Activated CD4-positive, alpha-beta T cell treated with anti-CD3 and anti-CD28 coated beads, Interleukin-2, amount 50 U/mL, for 1 hour (primary cell): ENCODE data around the gene FKBP10.
"Not testable (repeated sequence)": the region's sequence is repeated elsewhere in the genome, so short reads cannot be mapped to it uniquely, and the experiment has no call there.

Source experiments
- DNase-seq: peaks from one replicate; pipeline ENCODE4 v3.0.0-alpha.2; 2020

FKBP10 gene

GRCh38 chr17:41844971-41845370, 32.2 kb downstream of the FKBP10 start:
- DNase-seq: no peak

GRCh38 chr17:41848788-41849187, 36.0 kb downstream of the FKBP10 start:
- DNase-seq: no peak

GRCh38 chr17:41849251-41849990, 36.6 kb downstream of the FKBP10 start:
- DNase-seq: no peak

GRCh38 chr17:41851382-41851781, 38.6 kb downstream of the FKBP10 start:
- DNase-seq: not testable (repeated sequence)

- no peak for DNase-seq
Observed at GRCh38 chr17:41860254-41860931, 47.6 kb downstream of the FKBP10 start.

- peak; percentile 3 for DNase-seq
Observed at GRCh38 chr17:41863074-41863848, 50.5 kb downstream of the FKBP10 start.

- no peak for DNase-seq
Observed at GRCh38 chr17:41864498-41864835, 51.7 kb downstream of the FKBP10 start.

GRCh38 chr17:41864836-41865595, 52.2 kb downstream of the FKBP10 start, which contains the start of gene KLHL11:
KLHL11 (minus strand) TSS chr17:41865423; CDS start chr17:41865370, 53 bp downstream.
- DNase-seq: peak; percentile 85

GRCh38 chr17:41865596-41865893, 52.7 kb downstream of the FKBP10 start:
- DNase-seq: no peak

- no peak for DNase-seq
Observed at GRCh38 chr17:41868568-41868967, 55.8 kb downstream of the FKBP10 start.

GRCh38 chr17:41869426-41869825, 56.6 kb downstream of the FKBP10 start:
- DNase-seq: no peak

- no peak for DNase-seq
Observed at GRCh38 chr17:41870097-41870496, 57.3 kb downstream of the FKBP10 start.

GRCh38 chr17:41870627-41871026, 57.8 kb downstream of the FKBP10 start:
- no peak for DNase-seq

- no peak for DNase-seq
Observed at GRCh38 chr17:41871789-41872188, 59.0 kb downstream of the FKBP10 start.
